ENCODE measurements around the gene GSTA1.
"Not testable (repeated sequence)": the region's sequence is repeated elsewhere in the genome, so short reads cannot be mapped to it uniquely, and the experiment has no call there.

GSTA1 gene

DNA sequence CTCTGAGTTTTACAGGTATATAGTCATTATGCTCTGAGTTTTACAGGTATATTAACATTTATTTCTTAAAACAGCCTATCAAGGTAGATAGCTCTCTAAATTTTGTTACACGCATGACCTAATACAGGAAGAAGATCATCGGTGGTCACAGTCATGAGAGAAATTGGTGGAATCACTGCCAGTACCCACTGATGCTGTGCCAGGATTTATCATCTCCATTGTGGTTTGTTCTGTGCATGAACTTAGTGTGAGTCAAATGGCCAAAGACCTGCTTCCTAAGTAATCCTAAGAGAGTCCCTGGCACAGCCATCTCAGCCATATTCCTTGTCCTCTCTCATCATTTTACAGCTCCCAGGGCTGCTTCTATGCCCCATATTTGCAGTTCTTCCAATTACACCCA, 50.5 kb downstream of the GSTA1 start:
- ATAC-seq = not testable (repeated sequence)

DNA sequence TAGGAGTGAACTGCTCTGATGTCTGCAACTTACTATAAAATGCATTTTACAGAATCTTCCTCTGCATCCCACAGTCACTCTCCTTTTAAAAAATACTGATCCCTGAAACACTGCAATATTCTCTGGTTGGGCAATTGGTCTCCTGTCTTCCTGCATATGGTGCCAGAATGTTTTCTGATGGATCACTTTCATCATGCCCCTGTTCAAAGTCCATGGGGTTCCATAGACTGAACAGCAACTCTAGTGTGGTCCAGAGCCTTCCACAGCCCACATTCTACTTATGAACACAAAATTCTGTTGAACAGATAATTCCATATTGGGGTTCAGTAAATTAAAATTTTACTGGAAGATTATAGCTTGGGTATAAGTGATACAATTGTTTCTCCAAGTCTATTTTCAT, 51.3 kb downstream of the GSTA1 start:
- no peak for ATAC-seq

DNA sequence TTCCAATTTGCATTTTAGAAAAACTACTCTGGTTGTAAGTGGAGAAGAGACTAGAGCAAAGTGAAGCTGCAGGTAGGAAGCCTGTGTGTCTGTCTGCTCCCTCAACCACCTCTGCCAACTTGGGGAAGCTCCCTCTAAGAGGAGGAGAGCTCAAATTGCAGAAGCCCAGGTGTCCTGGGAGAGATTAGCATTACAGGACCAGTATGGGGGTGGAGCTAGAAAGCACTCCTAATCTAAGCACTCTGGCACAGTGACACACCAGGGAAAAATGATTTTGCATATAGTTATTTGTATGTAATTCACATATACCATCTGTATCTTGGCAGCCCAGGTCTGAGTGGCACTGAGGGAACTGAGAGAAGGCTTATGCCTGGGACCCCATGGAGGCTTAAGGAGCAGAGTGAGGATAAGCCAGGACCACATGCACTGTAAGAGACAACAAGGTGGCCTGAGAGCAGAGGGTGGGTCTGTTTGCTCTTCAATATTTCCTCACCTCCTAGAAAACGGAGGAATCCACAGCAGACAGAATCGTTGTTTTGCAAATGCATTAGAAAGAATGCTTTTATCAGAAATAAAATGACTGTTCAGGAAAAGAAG, 54.0 kb downstream of the GSTA1 start:
- no peak for ATAC-seq

DNA sequence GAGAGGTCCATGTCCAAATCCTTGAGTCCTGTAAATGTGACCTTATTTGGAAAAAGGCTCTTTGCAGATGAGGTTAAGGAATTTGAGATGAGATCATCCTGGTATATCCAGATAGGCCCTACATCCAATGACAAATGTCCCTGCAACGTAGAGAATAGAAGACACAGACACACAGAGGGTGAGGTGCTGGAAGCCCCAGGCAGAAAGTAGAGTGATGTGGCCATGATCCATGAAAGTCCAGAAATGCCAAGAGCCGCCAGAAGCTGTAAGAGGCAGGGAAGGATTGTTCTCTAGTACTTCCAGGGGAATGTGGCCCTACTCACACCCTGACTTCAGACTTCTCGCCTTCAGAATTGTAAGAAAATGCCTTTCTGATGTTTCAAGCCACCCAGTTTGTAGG, 56.3 kb downstream of the GSTA1 start:
- ATAC-seq = not testable (repeated sequence)

DNA sequence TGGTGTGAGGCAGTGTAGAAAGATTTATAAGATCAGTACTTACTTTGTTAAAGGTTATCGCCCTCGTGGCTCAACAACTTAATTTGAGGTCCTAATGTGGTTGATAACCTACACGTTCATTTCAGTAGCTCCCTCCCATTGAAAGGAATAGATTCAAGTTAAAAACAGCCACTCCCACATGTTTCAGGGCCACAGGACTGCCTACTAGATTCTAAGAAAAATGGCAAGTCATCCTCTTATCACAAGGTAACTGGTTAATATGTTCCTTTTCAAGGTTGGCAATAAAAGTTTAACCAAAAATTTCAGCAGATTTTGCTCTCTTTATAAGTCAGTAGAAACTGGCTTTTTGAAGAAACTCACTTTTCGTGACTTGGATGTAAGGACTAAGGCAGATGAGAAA, 57.4 kb downstream of the GSTA1 start:
- no peak for ATAC-seq

DNA sequence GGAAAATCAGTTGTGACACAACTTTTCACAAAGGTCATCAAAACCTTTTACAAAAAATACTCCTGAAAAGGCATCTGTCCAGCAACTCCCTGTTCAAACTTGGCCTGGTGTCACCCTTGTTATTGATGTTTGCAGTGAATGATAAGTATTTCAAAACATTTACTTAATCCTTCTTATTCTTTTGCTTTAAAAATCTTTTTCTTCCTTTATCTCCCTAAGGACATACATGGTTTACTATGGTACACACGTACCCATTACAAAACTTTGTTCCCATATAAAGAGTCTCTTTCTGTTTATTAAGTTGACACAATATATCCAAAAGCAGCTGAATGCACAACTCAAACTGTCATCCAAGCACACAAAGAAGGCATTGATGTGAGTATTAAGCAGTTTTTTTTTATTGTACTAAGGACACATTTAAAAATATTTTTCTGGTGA, 57.8 kb downstream of the GSTA1 start:
- no peak for ATAC-seq

DNA sequence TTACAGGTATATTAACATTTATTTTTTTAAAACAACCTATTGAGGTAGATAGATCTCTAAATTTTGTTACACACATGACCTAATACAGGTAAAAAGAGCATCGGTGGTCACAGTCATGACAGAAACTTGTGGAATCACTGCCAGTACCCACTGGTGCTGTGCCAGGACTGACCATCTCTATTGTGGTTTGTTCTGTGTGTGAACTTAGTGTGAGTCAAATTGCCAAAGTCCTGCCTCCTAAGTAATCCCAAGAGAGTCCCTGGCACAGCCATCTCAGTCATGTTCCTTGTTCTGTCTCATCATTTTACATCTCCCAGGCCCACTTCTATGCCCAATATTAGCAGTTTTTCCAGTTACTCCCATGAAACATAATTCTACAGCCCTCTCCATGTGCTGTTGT, 61.7 kb downstream of the GSTA1 start:
- ATAC-seq = no peak
